ENCODE measurements around the gene PACS1. TPM values are rescaled to one million over a fixed set of nuclear protein-coding genes. Genes with fewer than 3 reads are reported as not detected.
A peak's percentile ranks its signal among the peaks of the same experiment; 100 is the strongest.

Gene PACS1
- total and polyA plus RNA-seq, 2 donors (not counting 1 experiment from before 2014, with no cell fraction given), result 131 to 303 TPM

DNA sequence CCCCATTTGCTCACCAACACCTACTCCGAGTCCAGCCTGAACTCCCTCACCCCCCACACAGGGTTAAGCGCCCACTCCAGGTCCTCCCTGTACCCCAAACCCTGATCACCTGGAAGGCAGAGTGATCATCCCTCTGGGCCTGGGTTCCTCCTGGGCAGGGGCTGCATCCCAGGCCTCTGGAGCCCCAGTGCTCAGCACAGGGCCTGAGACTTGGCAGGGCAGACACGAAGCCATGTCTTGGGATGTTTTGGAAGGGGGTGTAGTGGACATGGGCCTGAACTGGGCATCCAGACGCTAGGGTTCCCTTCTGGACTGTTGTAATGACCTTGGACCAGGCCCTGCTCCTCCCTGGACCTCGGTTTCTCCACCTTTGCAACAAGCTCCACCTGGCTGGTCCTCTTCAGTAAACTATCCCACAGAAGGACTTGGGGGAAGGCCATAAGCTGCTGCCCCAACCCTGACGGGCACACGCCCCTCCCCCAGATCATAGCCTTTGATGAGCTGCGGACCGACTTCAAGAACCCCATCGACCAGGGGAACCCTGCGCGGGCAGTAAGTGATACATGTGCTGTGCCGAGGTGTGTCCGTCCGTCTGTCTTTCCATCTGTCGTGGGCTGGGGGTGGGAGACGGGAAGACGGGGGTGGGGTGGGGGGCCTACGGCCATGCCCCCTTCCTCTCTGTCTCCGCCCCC is 211.8 kb downstream of the PACS1 start:
- TF ChIP-seq CTCF (IDR thresholded peaks at IDR 0.05), result no peak
- no peak for TF ChIP-seq EZH2 (IDR thresholded peaks at IDR 0.05; ENCODE audit: borderline replicate concordance, insufficient read depth, low read depth, low read length, poor library complexity, severe bottlenecking)
- H3K9me3 Mint-ChIP-seq (ENCODE audit: insufficient read depth), result no peaks in the 10 kb centered on the region
- H3K27me3 Mint-ChIP-seq, result peaks cover 3% of the 10 kb centered on the region
- H3K4me3 ChIP-seq (ENCODE audit: control extremely low read depth in 1 of 5, extremely low read depth in 1 of 5, insufficient read depth in 1 of 5, low read depth in 2 of 5, low read length in 4 of 5), result no peak overlapping the region
- H3K4me2 ChIP-seq (replicated peaks; ENCODE audit: low read depth, low read length, poor library complexity, severe bottlenecking), result peak overlapping the region; percentile 58
- H3K27ac Mint-ChIP-seq, result peak overlapping the region; percentile 95
- peaks cover 22% of the 10 kb centered on the region for H3K79me2 ChIP-seq (ENCODE audit: control insufficient read depth, insufficient read depth, low read length)
- CTCF ChIA-PET, result interaction anchor here (0.7 to 4.1 kb wide), 13 partner anchors 9 to 229 kb away, joined by 3 to 33 read pairs (median 4); partner anchors contain the start of genes RAB1B, SF3B2, SLC29A2 and TMEM151A
- no peak overlapping the region for H3K9ac ChIP-seq (ENCODE audit: low read length)
- DNase-seq (no peak), ATAC-seq (ENCODE audit: low read depth) (no peak)
- peaks cover 27 to 37% of the 10 kb centered on the region in 2 donors for H3K4me1 ChIP-seq (ENCODE audit: control insufficient read depth in 2 of 2, insufficient read depth in 2 of 2, low read length in 2 of 2)
- H4K20me1 ChIP-seq (ENCODE audit: control insufficient read depth, insufficient read depth, low read length, poor library complexity, severe bottlenecking), result peaks cover 37% of the 10 kb centered on the region
- no peaks in the 10 kb centered on the region for H3K9me3 ChIP-seq (ENCODE audit: control extremely low read depth in 1 of 3, control insufficient read depth in 2 of 3, insufficient read depth in 1 of 3, low read length in 2 of 3)
- H3K36me3 ChIP-seq (replicated peaks in 1 of 2; ENCODE audit: control extremely low read depth in 1 of 2, control insufficient read depth in 1 of 2, extremely low read depth in 1 of 2, insufficient read depth in 2 of 2, low read length in 1 of 2), result peaks cover 0 to 13% of the 10 kb centered on the region in 2 experiments
- intact Hi-C loops (cut with micrococcal nuclease), result loop anchor here (1.0 kb wide), 2 partner anchors 14 to 60 kb away; partner anchors contain the start of gene RAB1B
- POLR2A ChIA-PET, result interaction anchor here (0.8 to 1.5 kb wide), 4 partner anchors 14 to 1160 kb away, joined by 3 to 11 read pairs (median 4); partner anchors contain the start of genes FAU, MRPL49 and RAB1B
- peak overlapping the region; percentile 30 to 44 for H3K27ac ChIP-seq (ENCODE audit: low read length in 2 of 2)
- no peak overlapping the region for H2AFZ ChIP-seq (ENCODE audit: insufficient read depth, low read depth, low read length, poor library complexity, severe bottlenecking)
- H3K4me3 Mint-ChIP-seq, result peak overlapping the region; percentile 60
- H3K4me1 Mint-ChIP-seq, result peaks cover 39% of the 10 kb centered on the region
- H3K27me3 ChIP-seq (replicated peaks in 1 of 4; ENCODE audit: control extremely low read depth in 1 of 4, control insufficient read depth in 3 of 4, insufficient read depth in 4 of 4, low read length in 3 of 4), result peaks cover 0 to 16% (median 3%) of the 10 kb centered on the region in 4 experiments
- WGBS (ENCODE audit: insufficient coverage), result 51% methylated on average over 6 of the region's 20 CpGs
